ENCODE data around the gene ABHD16B. TPM values are rescaled to one million over a fixed set of nuclear protein-coding genes. Genes with fewer than 3 reads are reported as not detected.
"Not testable (repeated sequence)": the region's sequence is repeated elsewhere in the genome, so short reads cannot be mapped to it uniquely, and the experiment has no call there.

The ABHD16B gene
- total and polyA plus RNA-seq, 8 donors = 0.37 to 0.43 TPM; not detected in 6

DNA sequence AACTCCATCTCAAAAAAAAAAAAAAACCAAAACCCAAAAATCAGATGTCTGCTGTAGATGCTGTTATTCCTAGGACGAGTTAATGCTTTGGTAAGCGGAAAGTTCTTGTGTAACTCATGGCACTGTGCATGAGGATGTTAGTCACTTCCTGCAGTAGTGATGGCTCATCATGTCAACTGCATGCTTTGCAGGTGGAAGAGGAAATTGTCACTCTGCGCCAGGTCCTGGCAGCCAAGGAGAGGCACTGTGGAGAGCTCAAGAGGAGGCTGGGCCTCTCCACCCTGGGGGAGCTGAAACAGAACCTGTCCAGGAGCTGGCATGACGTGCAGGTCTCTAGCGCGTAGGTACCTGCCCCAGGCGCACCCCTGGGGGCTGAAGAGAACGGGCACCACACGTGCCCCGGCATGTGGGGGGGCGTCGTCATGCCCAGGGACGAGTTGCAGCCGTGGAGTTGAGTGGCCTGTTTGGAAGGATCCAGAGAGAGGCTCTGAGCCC is 12.2 kb downstream of the ABHD16B start:
- WGBS, 5 donors = 77 to 90% (median 85%) methylated on average over 14 of the region's 14 CpGs

DNA sequence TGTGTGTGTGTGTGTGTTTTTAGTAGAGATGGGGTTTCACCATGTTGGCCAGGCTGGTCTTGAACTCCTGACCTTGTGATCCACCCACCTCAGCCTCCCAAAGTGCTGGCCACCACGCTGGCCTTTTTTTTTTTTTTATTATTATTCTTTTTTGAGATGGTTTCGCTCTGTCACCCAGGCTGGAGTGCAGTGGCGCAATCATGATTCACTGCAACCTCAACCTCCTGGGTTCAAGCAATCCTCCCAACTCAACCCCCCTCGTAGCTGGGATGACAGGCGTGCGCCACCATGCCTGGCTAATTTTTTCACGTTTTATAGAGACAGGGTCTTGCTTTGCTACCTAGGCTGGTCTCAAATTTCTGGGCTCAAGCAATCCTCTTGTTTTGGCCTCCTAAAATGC is 12.9 kb downstream of the ABHD16B start:
- H3K27me3 ChIP-seq; DNase-seq; H3K9me3 ChIP-seq; H3K4me3 ChIP-seq; intact Hi-C loops (cut with DNase I; ENCODE audit: low total_unique reads): not testable (repeated sequence)
- peak overlapping the region in 4 of 5 donors; percentile 24 to 78 (median 61) for H3K27ac ChIP-seq
- H3K36me3 ChIP-seq = peaks cover 80 to 100% (median 100%) of the 10 kb centered on the region in 4 donors
- H3K4me1 ChIP-seq = peaks cover 0 to 19% (median 0%) of the 10 kb centered on the region in 4 donors
- WGBS, 5 donors = 85 to 96% (median 92%) methylated on average over 6 to 7 of the region's 7 CpGs

More for the DNA sequence above, 12.2 kb downstream of the ABHD16B start:
- peak overlapping the region; percentile 21 to 78 (median 52) for H3K27ac ChIP-seq
- H3K9me3 ChIP-seq = no peaks in the 10 kb centered on the region
- no peaks in the 10 kb centered on the region for H3K27me3 ChIP-seq
- peaks cover 0 to 24% (median 0%) of the 10 kb centered on the region in 4 donors for H3K4me1 ChIP-seq
- H3K36me3 ChIP-seq = peaks cover 79 to 100% (median 100%) of the 10 kb centered on the region in 4 donors
- intact Hi-C loops (cut with DNase I; ENCODE audit: low total_unique reads) = no loop called here
- DNase-seq = peak in 1 of 2 donors; percentile 68
- peak; percentile 39 to 85 (median 74) for TF ChIP-seq POLR2AphosphoS5 (IDR thresholded peaks at IDR 0.05)
- TF ChIP-seq, protein P1, sequence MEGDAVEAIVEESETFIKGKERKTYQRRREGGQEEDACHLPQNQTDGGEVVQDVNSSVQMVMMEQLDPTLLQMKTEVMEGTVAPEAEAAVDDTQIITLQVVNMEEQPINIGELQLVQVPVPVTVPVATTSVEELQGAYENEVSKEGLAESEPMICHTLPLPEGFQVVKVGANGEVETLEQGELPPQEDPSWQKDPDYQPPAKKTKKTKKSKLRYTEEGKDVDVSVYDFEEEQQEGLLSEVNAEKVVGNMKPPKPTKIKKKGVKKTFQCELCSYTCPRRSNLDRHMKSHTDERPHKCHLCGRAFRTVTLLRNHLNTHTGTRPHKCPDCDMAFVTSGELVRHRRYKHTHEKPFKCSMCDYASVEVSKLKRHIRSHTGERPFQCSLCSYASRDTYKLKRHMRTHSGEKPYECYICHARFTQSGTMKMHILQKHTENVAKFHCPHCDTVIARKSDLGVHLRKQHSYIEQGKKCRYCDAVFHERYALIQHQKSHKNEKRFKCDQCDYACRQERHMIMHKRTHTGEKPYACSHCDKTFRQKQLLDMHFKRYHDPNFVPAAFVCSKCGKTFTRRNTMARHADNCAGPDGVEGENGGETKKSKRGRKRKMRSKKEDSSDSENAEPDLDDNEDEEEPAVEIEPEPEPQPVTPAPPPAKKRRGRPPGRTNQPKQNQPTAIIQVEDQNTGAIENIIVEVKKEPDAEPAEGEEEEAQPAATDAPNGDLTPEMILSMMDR (IDR thresholded peaks at IDR 0.05) = no peak
- TF ChIP-seq EP300 (IDR thresholded peaks at IDR 0.05) = no peak
- TF ChIP-seq POLR2A (IDR thresholded peaks at IDR 0.05) = no peak
- H3K4me3 ChIP-seq = no peak overlapping the region

DNA sequence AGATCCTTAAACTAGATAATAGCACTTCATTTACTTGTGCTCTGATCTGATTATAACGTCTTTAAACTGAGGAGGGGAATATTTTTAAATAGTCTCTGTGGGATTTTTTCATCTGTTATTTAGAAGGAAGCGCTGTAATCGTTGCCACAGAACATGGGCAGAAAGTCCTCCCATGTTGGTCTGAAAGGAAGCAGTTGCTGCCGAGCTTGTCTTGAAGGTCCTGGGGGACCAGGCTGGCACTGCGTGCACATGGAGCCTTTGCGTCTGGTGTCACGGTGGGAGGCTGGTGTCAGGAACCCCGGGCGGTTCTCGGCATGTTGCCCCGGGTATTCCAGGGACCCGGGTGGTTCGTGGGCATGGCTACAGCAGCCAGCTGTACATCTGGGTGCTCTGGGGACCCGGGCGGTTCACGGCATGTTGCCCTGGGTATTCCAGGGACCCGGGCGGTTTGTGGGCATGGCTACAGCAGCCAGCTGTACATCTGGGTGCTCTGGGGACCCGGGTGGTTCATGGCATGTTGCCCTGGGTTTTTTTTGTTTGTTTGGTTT is 15.3 kb downstream of the ABHD16B start:
- no peak for TF ChIP-seq POLR2A (IDR thresholded peaks at IDR 0.05)
- TF ChIP-seq, protein P1 (IDR thresholded peaks at IDR 0.05) = no peak
- no peak for TF ChIP-seq EP300 (IDR thresholded peaks at IDR 0.05)
- TF ChIP-seq POLR2AphosphoS5 (IDR thresholded peaks at IDR 0.05) = no peak

DNA sequence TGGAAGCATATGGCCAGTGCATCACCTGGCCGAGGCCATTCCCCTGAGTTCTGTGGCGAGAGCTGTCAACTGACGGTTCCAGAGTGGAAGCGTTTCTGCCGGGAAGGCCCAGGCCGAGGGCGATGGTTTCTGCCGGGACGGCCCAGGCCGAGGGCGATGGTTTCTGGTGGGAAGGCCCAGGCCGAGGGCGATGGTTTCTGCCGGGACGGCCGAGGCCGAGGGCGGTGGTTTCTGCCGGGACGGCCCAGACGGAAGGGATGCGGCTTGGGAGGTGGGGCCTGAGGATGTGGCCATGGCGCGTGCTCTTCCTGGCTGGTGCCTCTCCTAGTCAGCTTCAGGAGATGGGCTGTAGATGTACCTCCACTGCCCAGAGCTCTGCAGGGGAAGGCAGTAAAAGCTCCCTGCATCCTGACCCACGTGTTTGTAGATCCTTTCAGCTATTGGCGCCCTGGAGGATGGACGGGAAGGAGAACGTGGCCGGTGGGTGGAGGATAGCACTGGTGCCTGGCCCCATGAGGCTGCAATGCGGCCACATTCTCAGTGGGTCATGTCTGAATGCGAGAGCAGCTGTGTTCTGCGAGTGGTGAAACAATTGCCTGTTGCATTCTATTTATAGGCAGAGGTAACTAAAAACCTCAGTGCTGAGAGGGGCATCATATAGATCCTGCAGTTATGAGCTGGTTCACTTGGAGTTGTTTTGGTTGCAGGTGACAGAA is 16.6 kb downstream of the ABHD16B start:
- Histone ChIP-seq H3K27me3 (no peaks in the 10 kb centered on the region), H3K36me3 (peaks cover 53 to 93% (median 92%) of the 10 kb centered on the region in 4 donors), H3K9me3 (no peaks in the 10 kb centered on the region), H3K27ac (no peak overlapping the region), H3K4me3 (no peak overlapping the region), H3K4me1 (peaks cover 0 to 21% (median 4%) of the 10 kb centered on the region in 4 donors)
- TF ChIP-seq POLR2AphosphoS5 (IDR thresholded peaks at IDR 0.05) = no peak
- TF ChIP-seq, protein P1 (IDR thresholded peaks at IDR 0.05) = no peak
- no peak for TF ChIP-seq POLR2A (IDR thresholded peaks at IDR 0.05)
- TF ChIP-seq EP300 (IDR thresholded peaks at IDR 0.05) = no peak
- intact Hi-C loops (cut with DNase I; ENCODE audit: low total_unique reads) = no loop called here
- no peak for DNase-seq
- 86 to 93% (median 90%) methylated on average over 25 to 32 of the region's 32 CpGs for WGBS, 5 donors

More for the DNA sequence above, 15.3 kb downstream of the ABHD16B start:
- H3K4me1 ChIP-seq = peaks cover 0 to 19% (median 0%) of the 10 kb centered on the region in 4 donors
- no peaks in the 10 kb centered on the region for H3K9me3 ChIP-seq
- H3K36me3 ChIP-seq = peaks cover 60 to 93% (median 92%) of the 10 kb centered on the region in 4 donors
- H3K27ac ChIP-seq = no peak overlapping the region
- no peaks in the 10 kb centered on the region for H3K27me3 ChIP-seq
- H3K4me3 ChIP-seq = no peak overlapping the region
- 88 to 96% (median 93%) methylated on average over 13 to 19 of the region's 19 CpGs for WGBS, 5 donors
- no peak for DNase-seq
- intact Hi-C loops (cut with DNase I; ENCODE audit: low total_unique reads) = no loop called here

Measured in stomach (tissue), 9 donors.